Measurements from ENCODE around the gene AHCYL2. TPM values are rescaled to one million over a fixed set of nuclear protein-coding genes. Genes with fewer than 3 reads are reported as not detected.

AHCYL2 gene
- total and polyA plus RNA-seq, 4 donors = 2.0 to 10.0 (median 3.6) TPM

- Histone ChIP-seq H3K4me1 (ENCODE audit: control insufficient read depth in 4 of 4, insufficient read depth in 4 of 4, low read length in 3 of 4) (peaks cover 3 to 14% (median 12%) of the 10 kb centered on the region in 4 donors), H3K36me3 (ENCODE audit: control insufficient read depth in 4 of 4, insufficient read depth in 3 of 4, low read depth in 1 of 4, low read length in 3 of 4) (no peaks in the 10 kb centered on the region), H3K4me3 (ENCODE audit: low read depth in 1 of 3, low read length in 3 of 3) (peak within 1 kb of the TSS; percentile 50 to 95 (median 81)), H3K9me3 (ENCODE audit: control insufficient read depth in 4 of 4, low read length in 3 of 4) (no peaks in the 10 kb centered on the region), H3K27me3 (ENCODE audit: control insufficient read depth in 4 of 4, insufficient read depth in 4 of 4, low read length in 3 of 4) (no peaks in the 10 kb centered on the region), H3K27ac (ENCODE audit: low read depth in 1 of 2, low read length in 2 of 2) (no peak within 1 kb of the TSS), H3K9ac (ENCODE audit: low read depth in 1 of 2, low read length in 2 of 2) (peak within 1 kb of the TSS; percentile 13 to 39)
- WGBS = under 1% methylated on average over 75 of the region's 75 CpGs
- DNase-seq (ENCODE audit: low spot score) = peak; percentile 94
- TF ChIP-seq SP1 (IDR thresholded peaks at IDR 0.05) (peak; percentile 70), HNF4A (conservative IDR thresholded peaks at IDR 0.05) (no peak), ZBTB33 (IDR thresholded peaks at IDR 0.05) (no peak), EGR1 (IDR thresholded peaks at IDR 0.05; ENCODE audit: low read depth in 2 of 2) (no peak)
Measured at GRCh38 chr7:129433847-129434674, 209.2 kb downstream of the AHCYL2 start, which contains the start of gene STRIP2. Gene STRIP2, plus strand, starts transcription at chr7:129434432. Its CDS starts 41 bp downstream, at chr7:129434473.

DNA sequence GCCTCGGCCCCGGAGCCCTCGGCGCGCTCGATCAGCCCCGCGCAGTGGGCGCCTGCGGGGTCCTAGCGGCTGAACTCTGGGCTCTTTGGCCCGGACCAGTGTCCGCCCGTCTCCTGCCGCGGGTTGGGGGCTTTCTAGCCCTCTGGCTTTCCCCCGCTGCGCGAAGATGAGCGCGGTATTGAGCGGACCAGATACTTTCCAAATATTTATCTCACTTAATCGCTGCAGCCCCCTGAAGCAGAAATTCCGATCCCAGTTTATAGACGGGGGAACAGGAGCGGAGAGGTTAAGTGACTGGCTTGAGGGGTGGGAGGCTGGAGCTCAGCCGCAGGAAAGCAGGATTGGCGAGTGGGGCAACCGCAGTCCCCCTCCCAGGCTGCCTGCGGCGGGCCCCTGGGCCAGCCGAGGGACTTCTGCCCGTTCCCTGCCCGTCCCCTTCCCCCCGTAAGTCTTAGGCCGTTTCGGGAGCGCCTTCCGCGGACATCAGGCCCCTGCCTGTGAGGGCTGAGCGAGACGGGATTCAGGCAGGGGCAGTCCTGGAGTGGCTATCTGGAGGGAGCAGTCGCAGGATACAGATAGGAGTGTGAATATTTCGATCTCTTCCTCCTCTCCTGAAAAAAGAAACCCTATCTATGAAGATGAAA is 210.0 kb downstream of the AHCYL2 start:
- Histone ChIP-seq H3K27ac (ENCODE audit: low read depth in 1 of 2, low read length in 2 of 2) (no peak overlapping the region), H3K9me3 (ENCODE audit: control insufficient read depth in 4 of 4, low read length in 3 of 4) (no peaks in the 10 kb centered on the region), H3K27me3 (ENCODE audit: control insufficient read depth in 4 of 4, insufficient read depth in 4 of 4, low read length in 3 of 4) (no peaks in the 10 kb centered on the region), H3K36me3 (ENCODE audit: control insufficient read depth in 4 of 4, insufficient read depth in 3 of 4, low read depth in 1 of 4, low read length in 3 of 4) (no peaks in the 10 kb centered on the region), H3K4me3 (ENCODE audit: low read depth in 1 of 3, low read length in 3 of 3) (peak overlapping the region in 2 of 3 donors; percentile 81 to 95), H3K4me1 (ENCODE audit: control insufficient read depth in 4 of 4, insufficient read depth in 4 of 4, low read length in 3 of 4) (peaks cover 3 to 14% (median 12%) of the 10 kb centered on the region in 4 donors), H3K9ac (ENCODE audit: low read depth in 1 of 2, low read length in 2 of 2) (peak overlapping the region; percentile 13 to 39)
- TF ChIP-seq FOXA1 (IDR thresholded peaks at IDR 0.05) (no peak), HNF4A (conservative IDR thresholded peaks at IDR 0.05) (no peak), JUND (IDR thresholded peaks at IDR 0.05) (no peak), FOXA2 (IDR thresholded peaks at IDR 0.05) (no peak), RXRA (IDR thresholded peaks at IDR 0.05) (no peak)
- TF ChIP-seq, protein P1, sequence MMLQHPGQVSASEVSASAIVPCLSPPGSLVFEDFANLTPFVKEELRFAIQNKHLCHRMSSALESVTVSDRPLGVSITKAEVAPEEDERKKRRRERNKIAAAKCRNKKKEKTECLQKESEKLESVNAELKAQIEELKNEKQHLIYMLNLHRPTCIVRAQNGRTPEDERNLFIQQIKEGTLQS (IDR thresholded peaks at IDR 0.05) = no peak
- TF ChIP-seq, protein P2, sequence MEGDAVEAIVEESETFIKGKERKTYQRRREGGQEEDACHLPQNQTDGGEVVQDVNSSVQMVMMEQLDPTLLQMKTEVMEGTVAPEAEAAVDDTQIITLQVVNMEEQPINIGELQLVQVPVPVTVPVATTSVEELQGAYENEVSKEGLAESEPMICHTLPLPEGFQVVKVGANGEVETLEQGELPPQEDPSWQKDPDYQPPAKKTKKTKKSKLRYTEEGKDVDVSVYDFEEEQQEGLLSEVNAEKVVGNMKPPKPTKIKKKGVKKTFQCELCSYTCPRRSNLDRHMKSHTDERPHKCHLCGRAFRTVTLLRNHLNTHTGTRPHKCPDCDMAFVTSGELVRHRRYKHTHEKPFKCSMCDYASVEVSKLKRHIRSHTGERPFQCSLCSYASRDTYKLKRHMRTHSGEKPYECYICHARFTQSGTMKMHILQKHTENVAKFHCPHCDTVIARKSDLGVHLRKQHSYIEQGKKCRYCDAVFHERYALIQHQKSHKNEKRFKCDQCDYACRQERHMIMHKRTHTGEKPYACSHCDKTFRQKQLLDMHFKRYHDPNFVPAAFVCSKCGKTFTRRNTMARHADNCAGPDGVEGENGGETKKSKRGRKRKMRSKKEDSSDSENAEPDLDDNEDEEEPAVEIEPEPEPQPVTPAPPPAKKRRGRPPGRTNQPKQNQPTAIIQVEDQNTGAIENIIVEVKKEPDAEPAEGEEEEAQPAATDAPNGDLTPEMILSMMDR (IDR thresholded peaks at IDR 0.05; ENCODE audit: low read depth, low read length, missing input control) = no peak
- DNase-seq (ENCODE audit: low spot score) = peak; percentile 38
- WGBS = 5% methylated on average over 44 of the region's 44 CpGs

- DNase-seq (ENCODE audit: low spot score) = no peak
- H3K4me1 ChIP-seq (ENCODE audit: control insufficient read depth in 4 of 4, insufficient read depth in 4 of 4, low read length in 3 of 4) = peaks cover 3 to 14% (median 12%) of the 10 kb centered on the region in 4 donors
- no peaks in the 10 kb centered on the region for H3K27me3 ChIP-seq (ENCODE audit: control insufficient read depth in 4 of 4, insufficient read depth in 4 of 4, low read length in 3 of 4)
- H3K27ac ChIP-seq (ENCODE audit: low read depth in 1 of 2, low read length in 2 of 2) = no peak overlapping the region
- 96% methylated on average over 2 of the region's 2 CpGs for WGBS
- H3K4me3 ChIP-seq (ENCODE audit: low read depth in 1 of 3, low read length in 3 of 3) = no peak overlapping the region
- H3K36me3 ChIP-seq (ENCODE audit: control insufficient read depth in 4 of 4, insufficient read depth in 3 of 4, low read depth in 1 of 4, low read length in 3 of 4) = no peaks in the 10 kb centered on the region
- H3K9me3 ChIP-seq (ENCODE audit: control insufficient read depth in 4 of 4, low read length in 3 of 4) = no peaks in the 10 kb centered on the region
- peak overlapping the region in 1 of 2 donors; percentile 13 for H3K9ac ChIP-seq (ENCODE audit: low read depth in 1 of 2, low read length in 2 of 2)
- TF ChIP-seq NR2F2 (IDR thresholded peaks at IDR 0.05) = no peak
- no peak for TF ChIP-seq REST (IDR thresholded peaks at IDR 0.05)
- TF ChIP-seq, protein P2 (IDR thresholded peaks at IDR 0.05; ENCODE audit: low read depth, low read length, missing input control) = no peak
- TF ChIP-seq EGR1 (IDR thresholded peaks at IDR 0.05; ENCODE audit: low read depth in 2 of 2) = no peak
Measured at GRCh38 chr7:129435414-129435829, 210.6 kb downstream of the AHCYL2 start.
